Esophagus muscularis mucosa (tissue), 4 donors: ENCODE results near the gene CRACR2B. TPM values are rescaled to one million over a fixed set of nuclear protein-coding genes. Genes with fewer than 3 reads are reported as not detected.

ENCODE experiments used
- DNase-seq: peaks from one replicate; pipeline ENCODE4 v3.0.0-alpha.2; 2017; ENCODE audit errors: extremely low spot score
- H3K27ac ChIP-seq, 4 donors: fragments of 200-600 bp; sonication (generic); replicated peaks in 1 of 4; 1 replicate in 3 of 4; 2 replicates in 1 of 4; pipeline ENCODE4 v1.5.1; 2016 to 2019; ENCODE audit warnings: mild to moderate bottlenecking in 1 of 4
- H3K27me3 ChIP-seq, 4 donors: fragments of 200-600 bp; sonication (generic); one replicate each; pipeline versions ENCODE4 v1.5.1 to v1.6.0; 2016 to 2019
- H3K36me3 ChIP-seq, 4 donors: fragments of 200-600 bp; sonication (generic); one replicate each; pipeline ENCODE4 v1.5.1; 2016 to 2019
- H3K4me1 ChIP-seq, 4 donors: fragments of 200-600 bp; sonication (generic); one replicate each; pipeline ENCODE4 v1.5.1; 2016 to 2019
- H3K4me3 ChIP-seq, 4 donors: fragments of 200-600 bp; sonication (generic); 1 replicate in 2 of 4; 2 replicates in 2 of 4; pipeline ENCODE4 v1.5.1; 2016 to 2019; ENCODE audit warnings: mild to moderate bottlenecking in 4 of 4, moderate library complexity in 1 of 4
- H3K9me3 ChIP-seq, 4 donors: fragments of 200-600 bp; sonication (generic); 1 replicate in 3 of 4; 2 replicates in 1 of 4; pipeline ENCODE4 v1.5.1; 2016 to 2019
- EP300 ChIP-seq: sonication (generic); formaldehyde crosslinking; IDR thresholded peaks from one replicate; pipeline ENCODE4 v1.6.1; 2017; ENCODE audit warnings: antibody characterized with exemption
- POLR2A ChIP-seq: fragments of 450-650 bp; IDR thresholded peaks from one replicate; pipeline ENCODE4 v1.6.1; 2017; ENCODE audit warnings: antibody characterized with exemption, moderate library complexity, mild to moderate bottlenecking, low read depth
- POLR2AphosphoS5 ChIP-seq, 2 donors: sonication (generic); formaldehyde crosslinking; IDR thresholded peaks; one replicate each; pipeline ENCODE4 v1.6.1; 2017; ENCODE audit warnings: antibody characterized with exemption in 2 of 2
- WGBS: methylation state at CpG from one replicate; pipeline ENCODE4 v1.1.5; 2018; 5-methylcytosine and 5-hydroxymethylcytosine counted together
- intact Hi-C: fragments of 100-400 bp; cut with DNase I; formaldehyde crosslinking; loops from one replicate; pipeline ENCODE4 v1.15.1; 2023
- total RNA-seq, 4 donors: library from RNA; depleted of rRNA; stranded (reverse); fragments of >200 nt; gene quantifications; one replicate each; pipeline versions ENCODE4 v1.1.0 to v1.2.1, GENCODE V29; 2016
- TF ChIP-seq, protein P1 (sequence below), 3 experiments: fragments of 200-600 bp in 2 of 3; fragments of 450-650 bp in 1 of 3; sonication (generic) in 2 of 3; IDR thresholded peaks; one replicate each; pipeline ENCODE4 v1.5.1; 2017 to 2019; ENCODE audit warnings: antibody characterized with exemption in 3 of 3, mild to moderate bottlenecking in 2 of 3, moderate library complexity in 1 of 3

Gene CRACR2B
- total RNA-seq, 4 donors from 2014 or later, result 5.3 to 8.4 (median 7.0) TPM

DNA sequence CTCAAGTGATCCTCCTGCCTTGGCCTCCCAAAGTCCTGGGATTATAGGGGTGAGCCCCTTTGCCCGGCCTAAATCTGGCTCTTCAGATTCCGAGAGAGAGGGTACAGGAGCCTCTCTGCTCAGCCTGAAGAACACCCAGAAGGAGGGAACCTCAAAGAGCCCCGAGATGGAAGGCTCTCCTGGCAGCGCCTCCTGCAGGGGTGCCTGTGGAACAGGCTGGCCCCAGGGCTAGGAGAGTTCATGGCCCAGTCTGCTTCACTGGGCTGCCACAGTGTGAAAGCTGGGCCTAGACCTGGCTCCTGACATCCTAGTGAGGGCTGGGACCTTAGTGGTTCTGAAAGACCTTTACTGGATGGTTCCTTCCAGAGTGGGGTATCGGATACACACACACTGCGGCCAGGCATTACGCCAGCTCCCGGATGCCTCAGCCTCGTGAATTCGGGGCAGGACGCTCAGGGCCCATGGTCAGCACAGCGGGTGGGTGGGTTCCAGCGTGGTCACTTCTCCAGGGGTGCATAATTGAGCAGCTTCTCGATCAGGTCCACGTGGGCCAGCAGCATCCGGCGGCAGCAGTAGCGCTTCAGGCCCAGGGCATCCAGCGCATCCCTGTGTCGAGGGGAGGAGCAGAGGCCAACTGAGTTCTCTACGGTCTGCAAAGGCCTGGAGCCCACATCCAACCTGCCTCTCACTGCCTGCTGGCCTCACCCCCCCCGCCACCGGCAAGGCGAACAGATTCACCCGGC lies 12.3 kb downstream of the CRACR2B start:
- intact Hi-C loops, result no loop called here
- Histone ChIP-seq H3K9me3 (no peaks in the 10 kb centered on the region), H3K4me1 (peaks cover 54 to 91% (median 81%) of the 10 kb centered on the region in 4 donors), H3K4me3 (peak overlapping the region in 1 of 4 donors; percentile 94), H3K36me3 (peaks cover 35 to 56% (median 53%) of the 10 kb centered on the region in 4 donors), H3K27ac (peak overlapping the region in 2 of 4 donors; percentile 27 to 88), H3K27me3 (no peaks in the 10 kb centered on the region)
- no peak for TF ChIP-seq POLR2A
- TF ChIP-seq, protein P1, sequence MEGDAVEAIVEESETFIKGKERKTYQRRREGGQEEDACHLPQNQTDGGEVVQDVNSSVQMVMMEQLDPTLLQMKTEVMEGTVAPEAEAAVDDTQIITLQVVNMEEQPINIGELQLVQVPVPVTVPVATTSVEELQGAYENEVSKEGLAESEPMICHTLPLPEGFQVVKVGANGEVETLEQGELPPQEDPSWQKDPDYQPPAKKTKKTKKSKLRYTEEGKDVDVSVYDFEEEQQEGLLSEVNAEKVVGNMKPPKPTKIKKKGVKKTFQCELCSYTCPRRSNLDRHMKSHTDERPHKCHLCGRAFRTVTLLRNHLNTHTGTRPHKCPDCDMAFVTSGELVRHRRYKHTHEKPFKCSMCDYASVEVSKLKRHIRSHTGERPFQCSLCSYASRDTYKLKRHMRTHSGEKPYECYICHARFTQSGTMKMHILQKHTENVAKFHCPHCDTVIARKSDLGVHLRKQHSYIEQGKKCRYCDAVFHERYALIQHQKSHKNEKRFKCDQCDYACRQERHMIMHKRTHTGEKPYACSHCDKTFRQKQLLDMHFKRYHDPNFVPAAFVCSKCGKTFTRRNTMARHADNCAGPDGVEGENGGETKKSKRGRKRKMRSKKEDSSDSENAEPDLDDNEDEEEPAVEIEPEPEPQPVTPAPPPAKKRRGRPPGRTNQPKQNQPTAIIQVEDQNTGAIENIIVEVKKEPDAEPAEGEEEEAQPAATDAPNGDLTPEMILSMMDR (IDR thresholded peaks at IDR 0.05), result no peak
- no peak for TF ChIP-seq POLR2AphosphoS5 (IDR thresholded peaks at IDR 0.05)
- TF ChIP-seq EP300, result no peak
- no peak for DNase-seq
- WGBS, result 61% methylated on average over 11 of the region's 25 CpGs

DNA sequence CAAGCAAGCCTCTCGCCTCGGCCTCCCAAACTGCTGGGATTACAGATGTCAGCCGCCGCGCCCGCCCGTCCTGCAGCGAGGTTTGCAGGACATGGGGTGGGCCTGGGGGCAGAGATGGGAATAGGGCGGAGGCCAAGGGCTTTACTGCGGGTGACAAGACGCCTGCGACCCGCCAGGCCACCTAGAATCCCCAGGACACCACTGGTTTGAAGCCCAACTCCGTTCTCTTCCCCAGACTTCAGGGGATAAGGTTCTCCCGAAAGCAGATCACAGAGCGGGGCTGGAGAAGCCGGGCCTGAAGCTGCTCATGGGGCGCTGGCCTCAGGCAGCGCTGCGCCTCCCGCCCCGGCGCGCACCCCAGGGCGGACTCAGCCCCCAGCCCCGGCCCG lies 14.3 kb downstream of the CRACR2B start:
- H3K36me3 ChIP-seq, result peaks cover 30 to 44% (median 41%) of the 10 kb centered on the region in 4 donors
- peak overlapping the region; percentile 80 to 94 (median 90) for H3K4me3 ChIP-seq
- intact Hi-C loops, result no loop called here
- under 1% methylated on average over 13 of the region's 27 CpGs for WGBS
- no peak for DNase-seq
- peak overlapping the region; percentile 88 to 94 (median 91) for H3K27ac ChIP-seq
- peaks cover 55 to 91% (median 82%) of the 10 kb centered on the region in 4 donors for H3K4me1 ChIP-seq
- H3K27me3 ChIP-seq, result no peaks in the 10 kb centered on the region
- TF ChIP-seq EP300 (no peak), POLR2A (no peak), POLR2AphosphoS5 (IDR thresholded peaks at IDR 0.05) (no peak)
- H3K9me3 ChIP-seq, result no peaks in the 10 kb centered on the region

DNA sequence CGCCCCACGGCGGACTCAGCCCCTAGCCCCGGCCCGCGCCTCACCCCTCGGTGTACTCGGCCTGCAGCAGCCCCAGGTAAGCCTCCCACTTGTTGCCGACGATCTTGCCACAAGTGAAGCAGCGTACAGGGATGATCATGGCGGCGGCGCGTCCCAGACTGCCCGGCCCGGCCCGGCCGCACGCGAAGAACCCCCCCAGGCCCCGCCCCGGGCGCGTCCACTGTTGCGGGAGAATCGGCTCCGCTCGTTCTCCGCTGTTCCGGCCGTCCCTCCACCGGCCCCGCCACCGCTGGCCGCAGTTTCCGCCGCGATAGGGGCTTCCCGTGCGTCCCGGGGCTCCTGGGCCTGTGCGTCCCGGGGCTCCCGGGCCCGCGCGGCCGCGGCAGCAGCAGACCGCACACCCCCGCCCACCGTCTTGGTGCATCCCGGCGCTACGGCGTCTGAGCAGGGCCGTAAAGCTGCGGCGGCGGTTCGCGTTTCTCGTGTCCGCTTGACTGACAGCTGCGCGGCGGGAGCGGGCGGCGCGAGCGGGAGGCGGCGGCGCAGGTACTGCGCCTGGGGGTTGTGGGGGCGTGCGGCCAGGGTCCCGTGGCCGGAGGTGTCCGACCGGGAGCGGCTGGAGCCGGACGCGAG lies 14.8 kb downstream of the CRACR2B start, which contains the start of the genes POLR2L and TSPAN4:
TSS of gene POLR2L (minus strand) at position 160 of the 633 bp plus-strand sequence. CDS start at position 139, 21 bp downstream.
TSS of gene TSPAN4 (plus strand) at position 483 of the 633 bp plus-strand sequence. CDS start 7,453 bp downstream, outside the sequence.
- Histone ChIP-seq H3K4me3 (peak within 1 kb of the TSS; percentile 80 to 94 (median 90)), H3K9me3 (no peaks in the 10 kb centered on the region), H3K27ac (peak within 1 kb of the TSS; percentile 88 to 94 (median 91)), H3K4me1 (peaks cover 50 to 91% (median 81%) of the 10 kb centered on the region in 4 donors), H3K36me3 (peaks cover 26 to 44% (median 41%) of the 10 kb centered on the region in 4 donors), H3K27me3 (no peaks in the 10 kb centered on the region)
- intact Hi-C loops, result no loop called here
- 0% methylated on average over 6 of the region's 87 CpGs for WGBS
- TF ChIP-seq EP300 (no peak), POLR2AphosphoS5 (IDR thresholded peaks at IDR 0.05) (peak; percentile 88 to 96), POLR2A (peak; percentile 57)
- TF ChIP-seq, protein P1 (IDR thresholded peaks at IDR 0.05), result peak in 2 of 3 experiments; percentile 19 to 25
- DNase-seq, result peak; percentile 97

DNA sequence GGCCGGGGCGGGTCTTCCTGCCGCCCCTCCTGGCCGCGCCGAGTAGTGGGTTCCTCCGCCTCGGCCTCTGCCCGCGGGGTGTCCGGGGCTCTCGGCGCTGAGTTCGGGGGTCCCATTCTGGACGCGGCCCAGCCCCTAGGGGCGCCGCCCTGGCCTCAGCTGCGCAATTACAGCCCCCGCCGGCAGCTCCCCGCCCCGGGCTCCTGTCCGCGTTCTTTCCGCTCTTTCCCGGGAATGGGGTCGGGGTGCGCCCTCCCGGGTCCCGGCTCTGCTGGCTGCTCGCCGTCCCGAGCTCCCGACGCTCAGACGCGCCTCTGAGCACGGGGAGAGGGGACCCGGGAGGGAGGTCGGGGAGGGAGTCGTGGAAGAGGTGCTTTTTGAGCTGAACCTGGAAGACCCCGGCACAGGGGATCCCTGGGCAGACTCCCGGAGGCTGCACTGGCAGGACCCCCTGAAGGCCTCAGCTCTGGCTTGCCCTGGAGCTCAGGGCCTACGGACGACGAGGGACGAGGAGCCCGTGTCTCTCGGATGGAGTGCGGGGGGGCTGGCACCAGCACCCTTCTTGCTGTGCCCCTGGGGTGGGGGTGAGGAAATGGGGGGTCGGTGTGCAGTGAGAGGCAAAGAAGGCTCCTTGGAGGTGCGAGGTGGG lies 15.5 kb downstream of the CRACR2B start:
- intact Hi-C loops, result no loop called here
- Histone ChIP-seq H3K4me3 (peak overlapping the region; percentile 80 to 94 (median 90)), H3K9me3 (no peaks in the 10 kb centered on the region), H3K4me1 (peaks cover 57 to 91% (median 84%) of the 10 kb centered on the region in 4 donors), H3K27me3 (peaks cover 0 to 6% (median 0%) of the 10 kb centered on the region in 4 donors), H3K36me3 (peaks cover 18 to 42% (median 39%) of the 10 kb centered on the region in 4 donors), H3K27ac (peak overlapping the region; percentile 88 to 94 (median 91))
- WGBS, result under 1% methylated on average over 37 of the region's 53 CpGs
- TF ChIP-seq POLR2A (no peak), EP300 (no peak), POLR2AphosphoS5 (IDR thresholded peaks at IDR 0.05) (no peak)
- TF ChIP-seq, protein P1 (IDR thresholded peaks at IDR 0.05), result no peak
- DNase-seq, result no peak
